ENCODE results near the gene NEB. TPM values are rescaled to one million over a fixed set of nuclear protein-coding genes. Genes with fewer than 3 reads are reported as not detected.
"Not testable (repeated sequence)": the region's sequence is repeated elsewhere in the genome, so short reads cannot be mapped to it uniquely, and the experiment has no call there.

Gene NEB
- total RNA-seq, 1 experiment from 2014 or later: 0.11 TPM

GRCh38 chr2:151611351-151611750, 122.9 kb downstream of the NEB start:
- H3K9ac ChIP-seq (ENCODE audit: low read length): no peak overlapping the region
- no peaks in the 10 kb centered on the region for H3K79me2 ChIP-seq (ENCODE audit: low read length)
- no peaks in the 10 kb centered on the region for H3K4me1 ChIP-seq (ENCODE audit: insufficient read depth, low read length)
- POLR2A ChIA-PET (ENCODE audit: unreplicated experiment): no interaction called here
- no peaks in the 10 kb centered on the region for H3K36me3 ChIP-seq (ENCODE audit: low read depth, low read length)
- no peaks in the 10 kb centered on the region for H4K20me1 ChIP-seq (ENCODE audit: low read length)
- H2AFZ ChIP-seq (ENCODE audit: low read length): no peak overlapping the region
- no peaks in the 10 kb centered on the region for H3K9me2 ChIP-seq (replicated peaks; ENCODE audit: low read length)
- intact Hi-C loops (cut with micrococcal nuclease): no loop called here
- DNase-seq: no peak
- CTCF ChIA-PET: no interaction called here
- H3K4me2 ChIP-seq (ENCODE audit: low read length): no peak overlapping the region
- H3K27me3 ChIP-seq (ENCODE audit: low read length): peaks cover 6% of the 10 kb centered on the region
- no peaks in the 10 kb centered on the region for H3F3A ChIP-seq (ENCODE audit: low read length, unreplicated experiment)
- no peak overlapping the region for H3K4me3 ChIP-seq (ENCODE audit: low read length)
- BruUV-seq (replicated peaks): no TSS peak
- ATAC-seq: no peak
- H3K27ac ChIP-seq (ENCODE audit: low read length): no peak overlapping the region
- TF ChIP-seq EZH2 (IDR thresholded peaks at IDR 0.05; ENCODE audit: low read length, unreplicated experiment) (no peak), EZH2phosphoT487 (IDR thresholded peaks at IDR 0.05; ENCODE audit: borderline replicate concordance, low read length) (no peak), CTCF (conservative IDR thresholded peaks at IDR 0.05; ENCODE audit: low read depth, low read length) (no peak)
- no peaks in the 10 kb centered on the region for H3K9me3 ChIP-seq (ENCODE audit: low read length)

GRCh38 chr2:151610310-151610709, 124.0 kb downstream of the NEB start:
- DNase-seq (no peak), ATAC-seq (no peak)
- H4K20me1 ChIP-seq (ENCODE audit: low read length): no peaks in the 10 kb centered on the region
- no peak overlapping the region for H3K9ac ChIP-seq (ENCODE audit: low read length)
- ChIA-PET CTCF (no interaction called here), POLR2A (ENCODE audit: unreplicated experiment) (no interaction called here)
- no peaks in the 10 kb centered on the region for H3F3A ChIP-seq (ENCODE audit: low read length, unreplicated experiment)
- no peak overlapping the region for H3K4me3 ChIP-seq (ENCODE audit: low read length)
- no peaks in the 10 kb centered on the region for H3K9me2 ChIP-seq (replicated peaks; ENCODE audit: low read length)
- no peak overlapping the region for H3K27ac ChIP-seq (ENCODE audit: low read length)
- no peaks in the 10 kb centered on the region for H3K79me2 ChIP-seq (ENCODE audit: low read length)
- H3K4me1 ChIP-seq (ENCODE audit: insufficient read depth, low read length): no peaks in the 10 kb centered on the region
- H3K9me3 ChIP-seq (ENCODE audit: low read length): no peaks in the 10 kb centered on the region
- no peak overlapping the region for H3K4me2 ChIP-seq (ENCODE audit: low read length)
- BruUV-seq (replicated peaks): no TSS peak
- H2AFZ ChIP-seq (ENCODE audit: low read length): no peak overlapping the region
- TF ChIP-seq EZH2 (IDR thresholded peaks at IDR 0.05; ENCODE audit: low read length, unreplicated experiment): no peak
- TF ChIP-seq CTCF (conservative IDR thresholded peaks at IDR 0.05; ENCODE audit: low read depth, low read length): no peak
- TF ChIP-seq EZH2phosphoT487 (IDR thresholded peaks at IDR 0.05; ENCODE audit: borderline replicate concordance, low read length): no peak
- H3K36me3 ChIP-seq (ENCODE audit: low read depth, low read length): no peaks in the 10 kb centered on the region
- intact Hi-C loops (cut with micrococcal nuclease): no loop called here
- no peaks in the 10 kb centered on the region for H3K27me3 ChIP-seq (ENCODE audit: low read length)

DNA sequence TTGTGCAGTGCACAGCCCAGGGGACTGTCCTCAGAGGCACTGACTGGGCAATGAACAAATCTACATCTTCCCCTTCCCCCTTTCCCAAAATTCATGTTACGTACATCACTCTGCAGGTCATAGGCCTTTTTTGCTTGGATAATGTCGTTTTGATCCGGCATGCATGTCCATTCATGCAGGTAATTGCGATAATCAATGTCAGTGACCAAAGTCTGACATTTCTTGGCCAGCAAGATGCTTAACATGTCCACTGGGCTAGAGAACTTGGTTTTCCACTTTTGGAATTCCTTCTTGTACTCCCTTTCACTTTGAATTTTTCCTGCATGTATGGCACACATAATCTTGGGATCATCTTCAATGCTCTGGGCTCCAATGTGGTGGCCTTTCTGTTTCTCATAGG, 124.6 kb downstream of the NEB start:
- intact Hi-C loops (cut with micrococcal nuclease): no loop called here
- no peaks in the 10 kb centered on the region for H3K4me1 ChIP-seq (ENCODE audit: insufficient read depth, low read length)
- no peaks in the 10 kb centered on the region for H3K9me2 ChIP-seq (replicated peaks; ENCODE audit: low read length)
- H3K9me3 ChIP-seq (ENCODE audit: low read length): no peaks in the 10 kb centered on the region
- no peaks in the 10 kb centered on the region for H4K20me1 ChIP-seq (ENCODE audit: low read length)
- no peaks in the 10 kb centered on the region for H3K79me2 ChIP-seq (ENCODE audit: low read length)
- BruUV-seq (replicated peaks): no TSS peak
- H3K27me3 ChIP-seq (ENCODE audit: low read length): no peaks in the 10 kb centered on the region
- ChIA-PET POLR2A (ENCODE audit: unreplicated experiment) (no interaction called here), CTCF (no interaction called here)
- no peak overlapping the region for H3K9ac ChIP-seq (ENCODE audit: low read length)
- ATAC-seq (no peak), DNase-seq (no peak)
- H3F3A ChIP-seq (ENCODE audit: low read length, unreplicated experiment): no peaks in the 10 kb centered on the region
- no peak overlapping the region for H3K4me2 ChIP-seq (ENCODE audit: low read length)
- no peaks in the 10 kb centered on the region for H3K36me3 ChIP-seq (ENCODE audit: low read depth, low read length)
- no peak overlapping the region for H2AFZ ChIP-seq (ENCODE audit: low read length)
- no peak overlapping the region for H3K27ac ChIP-seq (ENCODE audit: low read length)
- TF ChIP-seq CTCF (conservative IDR thresholded peaks at IDR 0.05; ENCODE audit: low read depth, low read length): no peak
- TF ChIP-seq EZH2phosphoT487 (IDR thresholded peaks at IDR 0.05; ENCODE audit: borderline replicate concordance, low read length): no peak
- TF ChIP-seq EZH2 (IDR thresholded peaks at IDR 0.05; ENCODE audit: low read length, unreplicated experiment): no peak
- H3K4me3 ChIP-seq (ENCODE audit: low read length): no peak overlapping the region

- POLR2A ChIA-PET (ENCODE audit: unreplicated experiment); H3K27ac ChIP-seq (ENCODE audit: low read length); H3K4me1 ChIP-seq (ENCODE audit: insufficient read depth, low read length); H3K27me3 ChIP-seq (ENCODE audit: low read length); H3K4me3 ChIP-seq (ENCODE audit: low read length); BruUV-seq (replicated peaks); intact Hi-C loops (cut with micrococcal nuclease); H3K9me2 ChIP-seq (replicated peaks; ENCODE audit: low read length); H3K4me2 ChIP-seq (ENCODE audit: low read length); H3F3A ChIP-seq (ENCODE audit: low read length, unreplicated experiment); H2AFZ ChIP-seq (ENCODE audit: low read length); ATAC-seq; CTCF ChIA-PET; DNase-seq; H4K20me1 ChIP-seq (ENCODE audit: low read length); H3K79me2 ChIP-seq (ENCODE audit: low read length); H3K36me3 ChIP-seq (ENCODE audit: low read depth, low read length); H3K9ac ChIP-seq (ENCODE audit: low read length); H3K9me3 ChIP-seq (ENCODE audit: low read length): not testable (repeated sequence)
These were observed 126.5 kb downstream of the NEB start for GRCh38 chr2:151607459-151608424.
